H1 (cell line): ENCODE measurements around the gene ACO1. TPM values are rescaled to one million over a fixed set of nuclear protein-coding genes. Genes with fewer than 3 reads are reported as not detected.

Experiments used
- ATF3 ChIP-seq: IDR thresholded peaks from 2 replicates; pipeline ENCODE4 v1.6.1; 2011; ENCODE audit warnings: low read depth, mild to moderate bottlenecking, low read length; ENCODE audit not compliant: insufficient read depth
- BRCA1 ChIP-seq: IDR thresholded peaks from 2 replicates; pipeline ENCODE4 v1.6.1; 2012; ENCODE audit warnings: low read depth, low read length, improper control_type of control experiment
- EZH2 ChIP-seq: fragments of 200-600 bp; sonication (generic); IDR thresholded peaks from 2 replicates; pipeline ENCODE4 v1.7.1; 2012; ENCODE audit warnings: low read depth, mild to moderate bottlenecking, moderate library complexity, low read length, inconsistent platforms; ENCODE audit not compliant: severe bottlenecking
- HDAC2 ChIP-seq, 2 experiments: fragments of 300-600 bp in 1 of 2; sonication (generic) in 1 of 2; IDR thresholded peaks; 2 replicates each; pipeline ENCODE4 v1.6.1; 2011 to 2012; ENCODE audit warnings: low read depth in 2 of 2, low read length in 2 of 2, mild to moderate bottlenecking in 2 of 2, moderate library complexity in 2 of 2, borderline replicate concordance in 1 of 2, inconsistent platforms in 1 of 2
- RXRA ChIP-seq: IDR thresholded peaks from 2 replicates; pipeline ENCODE4 v1.6.1; 2011; ENCODE audit warnings: low read depth, mild to moderate bottlenecking, low read length, moderate library complexity; ENCODE audit not compliant: insufficient read depth
- SIRT6 ChIP-seq: IDR thresholded peaks from one replicate; pipeline ENCODE4 v1.7.1; 2012; ENCODE audit warnings: low read length, inconsistent platforms
- polyA plus RNA-seq, 7 experiments: library from polyadenylated mRNA; depleted of rRNA in 3 of 7; stranded (reverse) in 5 of 7; unstranded in 2 of 7; fragments of >200 nt in 5 of 7; fragments of 200-250 nt in 2 of 7; gene quantifications; 1 replicate in 5 of 7; 2 replicates in 1 of 7; 4 replicates in 1 of 7; pipeline versions ENCODE4 v1.2.1 to v1.2.3, GENCODE V29; 2011 to 2013; ENCODE audit warnings: missing spikeins in 2 of 7, mixed read lengths in 2 of 7
- total RNA-seq: library from RNA; stranded (reverse); fragmentation: NEBNext Ultra II Directional; extraction: Animal tissue kit (Norgen Biotek cat#: 25700); gene quantifications from 2 replicates; pipeline ENCODE4 v1.2.1, GENCODE V29; 2021

Gene ACO1
- total and polyA plus RNA-seq, 2 of the 8 experiments (the other 6 are each of a cell fraction or from before 2014, with no cell fraction given), result 39.3 to 49.8 TPM

- TF ChIP-seq RXRA (no peak), HDAC2 (IDR thresholded peaks at IDR 0.05; ENCODE audit: borderline replicate concordance in 1 of 2, low read depth in 2 of 2, low read length in 2 of 2) (no peak), SIRT6 (no peak), BRCA1 (no peak), ATF3 (no peak), EZH2 (no peak)
- TF ChIP-seq, all 59 proteins: peak for 0
Measured at GRCh38 chr9:32348106-32348695, 36.2 kb upstream of the ACO1 start (continued).
